MCF 10A (cell line): ENCODE results near the gene PLEKHG3. TPM values are rescaled to one million over a fixed set of nuclear protein-coding genes. Genes with fewer than 3 reads are reported as not detected.
A peak's percentile ranks its signal among the peaks of the same experiment; 100 is the strongest.

Experiments used
- BruUV-seq: library from RNA; stranded (reverse); fragments of 400-500 nt; replicated peaks from 2 replicates; lab custom pipeline; 2021; lab: Mats Ljungman, UMichigan
- CTCF ChIA-PET: fragments of 300-600 bp; sonication (Branson Sonifier 250); formaldehyde crosslinking; extraction: SDS; loops from one replicate; lab custom pipeline; 2021; ENCODE audit warnings: antibody characterized with exemption, inconsistent platforms; lab: Yijun Ruan, JAX
- POLR2A ChIA-PET: fragments of 300-600, 350-650 bp; sonication (Branson Sonifier 250); formaldehyde crosslinking; extraction: SDS; loops from one replicate; lab custom pipeline; 2020; ENCODE audit warnings: antibody characterized with exemption, inconsistent platforms; lab: Yijun Ruan, JAX
- DNase-seq: peaks from one replicate; pipeline ENCODE4 v3.0.0-alpha.2; 2018; ENCODE audit not compliant: unreplicated experiment
- H3K27ac Mint-ChIP-seq: one replicate; pipeline ENCODE4 v1.8.0; 2022; ENCODE audit warnings: mild to moderate bottlenecking, low read depth, mixed read lengths; ENCODE audit not compliant: unreplicated experiment
- H3K27me3 Mint-ChIP-seq: one replicate; pipeline ENCODE4 v1.8.0; 2022; ENCODE audit warnings: mixed read lengths; ENCODE audit not compliant: insufficient read depth, unreplicated experiment
- H3K36me3 Mint-ChIP-seq: one replicate; pipeline ENCODE4 v1.8.0; 2022; ENCODE audit warnings: mild to moderate bottlenecking, moderate library complexity, mixed read lengths; ENCODE audit not compliant: insufficient read depth, unreplicated experiment
- H3K4me1 Mint-ChIP-seq: one replicate; pipeline ENCODE4 v1.8.0; 2022; ENCODE audit warnings: mixed read lengths; ENCODE audit not compliant: insufficient read depth, unreplicated experiment
- H3K4me3 Mint-ChIP-seq: one replicate; pipeline ENCODE4 v1.8.0; 2022; ENCODE audit warnings: mild to moderate bottlenecking, moderate library complexity, mixed read lengths; ENCODE audit not compliant: unreplicated experiment
- H3K9me3 Mint-ChIP-seq: one replicate; pipeline ENCODE4 v1.8.0; 2022; ENCODE audit warnings: mixed read lengths; ENCODE audit not compliant: unreplicated experiment
- CTCF ChIP-seq: fragments of 200-600 bp; IDR thresholded peaks from one replicate; pipeline ENCODE4 v1.8.0; 2022; ENCODE audit warnings: antibody characterized with exemption, mild to moderate bottlenecking; ENCODE audit not compliant: unreplicated experiment
- intact Hi-C: fragments of 100-400 bp; cut with micrococcal nuclease; formaldehyde crosslinking; loops from 2 replicates; pipeline ENCODE4 v1.14.1; 2022
- total RNA-seq: library from RNA; stranded (reverse); gene quantifications from 2 replicates; pipeline ENCODE4 v1.2.3, GENCODE V29; 2022

The PLEKHG3 gene
- total RNA-seq, 1 experiment from 2014 or later = 72.8 TPM

GRCh38 chr14:64714432-64715025 is 10.3 kb downstream of the PLEKHG3 start:
- no TSS peak for BruUV-seq
- POLR2A ChIA-PET = interaction anchor here (1.3 to 15.5 kb wide), 2 partner anchors 8 to 47 kb away, joined by 3 to 283 read pairs; partner anchors contain the start of gene PLEKHG3
- CTCF ChIA-PET = interaction anchor here (0.6 kb wide), 2 partner anchors 43 to 862 kb away, joined by 3 read pairs; no protein-coding TSS in a partner anchor
- Mint-ChIP-seq H3K4me3 (no peak overlapping the region), H3K27ac (no peak overlapping the region), H3K4me1 (peaks cover 50% of the 10 kb centered on the region), H3K36me3 (peaks cover 15% of the 10 kb centered on the region), H3K27me3 (no peaks in the 10 kb centered on the region), H3K9me3 (peaks cover 8% of the 10 kb centered on the region)
- DNase-seq = no peak
- no peak for TF ChIP-seq CTCF
- intact Hi-C loops = no loop called here

GRCh38 chr14:64715146-64715627 is 11.0 kb downstream of the PLEKHG3 start:
- BruUV-seq = no TSS peak
- Mint-ChIP-seq H3K27me3 (no peaks in the 10 kb centered on the region), H3K36me3 (peaks cover 10% of the 10 kb centered on the region), H3K9me3 (peaks cover 8% of the 10 kb centered on the region), H3K4me1 (peaks cover 49% of the 10 kb centered on the region), H3K27ac (peak overlapping the region; percentile 96), H3K4me3 (no peak overlapping the region)
- CTCF ChIA-PET = no interaction called here
- POLR2A ChIA-PET = interaction anchor here (0.7 to 15.5 kb wide), 3 partner anchors 9 to 80 kb away, joined by 3 to 283 read pairs (median 3); partner anchors contain the start of gene PLEKHG3
- intact Hi-C loops = no loop called here
- no peak for TF ChIP-seq CTCF
- DNase-seq = no peak

GRCh38 chr14:64715628-64716412 is 11.6 kb downstream of the PLEKHG3 start:
- BruUV-seq = no TSS peak
- no peaks in the 10 kb centered on the region for H3K27me3 Mint-ChIP-seq
- H3K36me3 Mint-ChIP-seq = peaks cover 6% of the 10 kb centered on the region
- POLR2A ChIA-PET = interaction anchor here (0.6 to 15.5 kb wide), 5 partner anchors 10 to 1037 kb away, joined by 3 to 283 read pairs (median 3); partner anchors contain the start of gene PLEKHG3
- no peak for DNase-seq
- H3K4me1 Mint-ChIP-seq = peaks cover 54% of the 10 kb centered on the region
- CTCF ChIA-PET = interaction anchor here (1.0 kb wide), 1 partner anchor 80 kb away, joined by 3 read pairs; no protein-coding TSS in a partner anchor
- peak overlapping the region; percentile 96 for H3K27ac Mint-ChIP-seq
- intact Hi-C loops = no loop called here
- peaks cover 8% of the 10 kb centered on the region for H3K9me3 Mint-ChIP-seq
- TF ChIP-seq CTCF = no peak
- peak overlapping the region; percentile 58 for H3K4me3 Mint-ChIP-seq

- no peak for TF ChIP-seq CTCF
- no TSS peak for BruUV-seq
- ChIA-PET POLR2A (interaction anchor here (0.6 to 15.5 kb wide), 6 partner anchors 12 to 1078 kb away, joined by 3 to 283 read pairs (median 4); partner anchors contain the start of genes PLEKHG3 and ZBTB1), CTCF (interaction anchor here (0.9 to 1.7 kb wide), 6 partner anchors 10 to 81 kb away, joined by 3 to 5 read pairs (median 4); no protein-coding TSS in a partner anchor)
- Mint-ChIP-seq H3K36me3 (no peaks in the 10 kb centered on the region), H3K27me3 (no peaks in the 10 kb centered on the region), H3K4me1 (peaks cover 69% of the 10 kb centered on the region), H3K27ac (peak overlapping the region; percentile 96), H3K4me3 (no peak overlapping the region), H3K9me3 (peaks cover 7% of the 10 kb centered on the region)
- peak; percentile 44 for DNase-seq
- intact Hi-C loops = no loop called here
These were observed 13.6 kb downstream of the PLEKHG3 start for GRCh38 chr14:64717870-64718269.
